Smooth muscle cell of the brain vasculature (primary cell): ENCODE results near the gene SLC25A10.

ENCODE experiments used
- DNase-seq: peaks from one replicate; pipeline ENCODE4 v3.0.0-alpha.2; 2012; ENCODE audit warnings: low read depth, low spot score

The SLC25A10 gene

DNA sequence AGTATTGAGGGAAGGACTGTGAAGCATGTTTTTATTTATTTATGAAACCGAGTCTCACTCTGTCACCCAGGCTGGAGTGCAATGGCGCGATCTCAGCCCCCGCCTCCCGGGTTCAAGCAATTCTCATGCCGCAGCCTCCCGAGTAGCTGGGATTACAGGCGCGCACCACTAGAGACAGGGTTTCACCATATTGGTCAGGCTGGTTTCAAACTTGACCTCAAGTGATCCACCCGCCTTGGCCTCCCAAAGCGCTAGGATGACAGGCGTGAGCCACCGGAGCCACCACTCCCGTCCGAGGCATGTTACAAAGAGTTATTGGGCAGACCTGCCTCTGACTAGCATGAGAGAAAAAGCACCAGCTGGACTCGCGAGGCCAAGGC is 5.9 kb upstream of the SLC25A10 start:
- DNase-seq, result no peak

DNA sequence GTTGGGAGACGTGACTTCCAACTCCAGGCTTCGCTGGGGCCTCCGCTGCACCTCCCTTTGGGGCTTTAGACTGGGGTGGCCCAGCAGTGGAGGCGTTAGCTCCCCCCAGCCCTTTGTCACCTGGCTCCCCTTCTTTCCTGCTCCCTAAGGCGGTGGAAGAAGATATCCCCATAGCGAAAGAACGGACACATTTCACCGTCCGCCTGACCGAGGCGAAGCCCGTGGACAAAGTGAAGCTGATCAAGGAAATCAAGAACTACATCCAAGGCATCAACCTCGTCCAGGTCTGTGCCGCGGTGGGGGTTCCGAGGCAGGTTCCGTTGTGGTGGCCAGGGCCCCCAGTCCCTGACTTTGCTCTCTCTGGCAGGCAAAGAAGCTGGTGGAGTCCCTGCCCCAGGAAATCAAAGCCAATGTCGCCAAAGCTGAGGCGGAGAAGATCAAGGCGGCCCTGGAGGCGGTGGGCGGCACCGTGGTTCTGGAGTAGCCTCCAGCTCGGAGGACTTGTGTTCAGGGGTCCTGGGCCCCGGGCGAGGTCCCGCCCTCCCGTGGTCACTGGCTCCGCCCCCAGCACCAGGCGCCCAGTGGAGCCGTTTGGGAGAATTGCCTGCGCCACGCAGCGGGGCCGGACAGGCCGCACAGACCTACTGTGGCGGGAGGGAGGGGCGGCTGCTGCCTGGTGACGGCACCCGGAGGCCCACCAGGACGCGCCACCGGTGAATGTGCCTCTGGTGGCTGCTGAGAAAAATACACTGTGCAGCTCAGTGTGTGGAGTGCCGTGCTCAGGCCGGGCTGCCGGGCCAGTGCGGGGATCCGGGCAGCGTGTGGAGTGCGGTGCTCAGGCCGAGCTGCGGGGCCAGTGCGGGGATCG is 5.1 kb upstream of the SLC25A10 start:
- DNase-seq, result no peak

DNA sequence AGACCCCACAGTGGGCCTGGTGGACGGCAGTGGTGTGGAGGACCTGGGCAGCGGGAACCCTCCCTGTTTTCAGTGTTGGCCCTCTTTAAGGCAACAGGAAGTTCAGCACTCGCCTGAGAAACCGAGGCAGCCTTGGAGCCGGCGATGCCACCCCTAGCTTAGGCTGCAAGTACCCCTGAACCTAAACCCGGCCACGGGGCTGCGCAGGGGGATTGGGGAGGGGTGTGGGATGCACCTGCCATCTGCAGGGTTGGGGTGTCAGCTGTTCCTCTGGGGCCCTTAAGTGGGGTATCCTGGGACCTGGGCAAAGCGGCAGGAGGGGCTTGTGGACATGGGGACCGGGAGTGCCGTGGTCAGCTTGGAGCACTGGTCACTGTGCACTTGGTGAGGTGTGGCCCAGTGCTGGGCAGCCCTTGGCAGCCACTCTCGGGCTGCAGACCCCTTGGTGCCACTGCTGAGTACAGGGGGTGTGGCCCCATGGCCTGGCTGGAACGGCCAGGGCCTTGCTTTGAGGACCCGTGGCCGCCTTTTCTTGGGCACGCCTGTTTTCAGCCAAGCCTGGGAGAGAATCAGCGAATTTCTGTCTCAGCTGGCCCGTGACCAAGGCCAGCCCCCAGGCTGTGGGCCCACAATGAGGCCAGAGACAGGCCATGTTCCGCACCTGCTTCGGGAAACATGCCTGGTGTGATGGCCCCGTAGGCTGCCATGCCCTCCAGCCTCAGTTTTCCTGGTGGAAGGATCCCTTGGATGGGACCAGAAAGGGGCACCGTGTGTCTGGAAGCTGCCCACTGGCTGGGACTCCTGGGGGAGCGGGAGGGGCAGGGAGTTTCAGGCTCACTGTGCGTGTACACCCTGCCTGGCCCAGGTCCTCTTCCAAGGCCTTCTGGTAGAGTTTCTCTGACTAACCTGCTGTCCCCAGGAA is 4.1 kb upstream of the SLC25A10 start:
- DNase-seq, result no peak

DNA sequence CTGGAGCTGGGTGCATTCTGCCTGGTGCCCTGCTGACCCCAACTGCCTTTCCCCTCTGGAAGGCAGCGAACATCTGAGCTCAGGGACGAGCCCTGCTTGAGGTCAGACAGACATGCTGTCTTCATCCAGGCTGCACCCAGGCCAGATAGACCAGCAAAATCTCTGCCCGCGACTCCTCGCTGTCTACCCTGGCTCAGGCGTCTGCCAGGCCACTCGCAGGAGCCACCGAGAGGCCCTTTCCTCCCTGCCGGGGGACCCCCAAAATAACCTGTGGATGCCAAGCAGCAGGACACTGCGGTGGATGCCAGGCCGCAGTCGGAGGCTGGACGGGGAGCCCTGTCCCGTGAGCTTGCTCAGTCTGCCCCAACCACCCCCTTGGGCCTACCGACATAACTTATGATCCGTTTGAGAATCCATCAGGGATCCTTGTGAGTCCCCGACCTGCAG is 3.3 kb upstream of the SLC25A10 start:
- DNase-seq, result no peak

DNA sequence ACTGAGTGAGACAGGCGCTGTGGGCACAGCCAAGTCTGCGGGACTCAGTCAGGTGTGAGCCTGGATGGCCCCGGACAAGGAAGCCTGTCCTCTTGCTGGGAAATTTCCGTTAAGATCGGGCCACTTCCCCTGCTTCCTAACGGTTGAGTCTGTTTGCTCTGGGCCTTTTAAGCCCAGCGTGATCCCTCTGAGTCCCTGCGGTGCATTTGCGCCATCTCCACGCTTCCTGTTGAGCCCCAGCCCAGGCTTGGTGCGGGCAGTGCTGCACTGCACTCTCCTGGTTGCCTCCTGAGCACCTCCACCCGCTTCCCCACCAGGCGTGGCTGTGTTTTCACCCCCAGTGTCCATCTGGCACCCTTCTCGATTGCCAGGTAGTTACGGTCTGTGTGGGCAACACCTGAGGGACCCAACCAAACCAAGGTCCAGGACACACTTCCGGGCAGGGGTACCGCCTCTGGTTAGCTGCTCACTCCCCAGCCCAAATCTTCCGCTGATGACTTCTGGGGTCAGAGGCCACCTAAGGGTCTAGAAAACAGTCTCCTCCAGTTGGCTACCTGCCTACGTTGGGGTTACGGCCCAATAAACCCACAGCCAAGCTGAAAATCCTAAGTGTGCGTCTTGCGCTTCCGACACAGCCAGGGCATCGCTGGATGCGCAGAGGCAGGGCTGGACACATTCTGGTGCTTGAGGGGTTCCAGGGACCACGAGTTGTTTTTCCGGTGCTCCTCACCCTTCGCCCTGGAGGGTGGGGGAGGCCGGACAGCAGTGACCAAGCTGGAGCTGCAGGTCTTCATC is 1.4 kb upstream of the SLC25A10 start:
- no peak for DNase-seq

DNA sequence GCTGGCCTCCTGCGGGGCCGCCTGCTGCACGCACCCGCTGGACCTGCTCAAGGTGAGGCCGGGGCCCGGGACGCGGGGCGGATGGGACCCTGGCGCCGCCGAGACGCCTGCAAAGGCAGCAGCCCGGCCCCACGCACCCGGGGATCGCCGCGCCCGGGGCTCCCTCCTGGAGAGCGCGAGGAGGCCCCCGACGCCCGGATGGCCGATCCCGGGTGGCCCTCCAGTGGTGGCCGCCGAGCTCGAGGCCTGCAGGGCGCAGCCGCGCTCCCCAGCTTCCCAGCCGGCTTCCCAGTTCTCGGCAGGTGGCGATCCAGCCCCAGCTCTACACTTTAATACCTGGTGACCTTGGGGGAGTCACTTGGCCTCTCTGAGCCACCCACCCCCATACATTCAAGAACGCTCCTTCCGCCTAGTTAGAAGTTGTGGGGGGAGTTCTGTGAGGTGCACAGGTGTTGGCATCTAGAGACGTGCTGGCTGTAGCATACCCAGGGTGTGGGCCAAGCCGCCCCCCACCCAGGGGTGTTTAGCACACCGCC is 452 bp downstream of the SLC25A10 start:
- no peak for DNase-seq

DNA sequence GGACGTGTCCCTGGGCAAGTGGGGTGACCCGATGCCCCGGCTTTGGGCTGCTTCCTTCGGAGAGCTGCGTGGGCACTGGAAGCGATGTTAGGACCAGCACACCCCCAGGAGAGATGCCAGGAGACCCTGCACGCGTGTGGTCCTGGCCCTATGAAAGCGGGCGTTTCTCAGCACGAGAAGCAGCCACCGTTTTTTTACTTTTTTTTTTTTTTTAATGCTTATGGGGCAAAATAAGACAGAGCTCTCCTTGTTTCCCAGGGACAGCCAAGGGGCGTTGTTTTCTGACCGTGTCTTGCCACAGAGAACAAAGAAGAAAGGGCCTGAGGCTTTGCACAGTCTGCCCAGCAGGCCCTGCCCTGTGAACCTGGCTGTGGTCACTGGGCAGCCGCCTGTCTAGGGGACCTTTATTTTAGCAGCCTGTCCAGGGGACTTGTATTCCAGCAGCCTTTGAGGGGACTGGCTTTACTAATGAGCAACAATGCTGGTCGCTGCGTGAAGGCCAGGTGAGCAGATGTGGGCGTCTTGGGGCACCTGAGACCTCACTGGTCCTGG is 996 bp downstream of the SLC25A10 start:
- DNase-seq, result no peak

DNA sequence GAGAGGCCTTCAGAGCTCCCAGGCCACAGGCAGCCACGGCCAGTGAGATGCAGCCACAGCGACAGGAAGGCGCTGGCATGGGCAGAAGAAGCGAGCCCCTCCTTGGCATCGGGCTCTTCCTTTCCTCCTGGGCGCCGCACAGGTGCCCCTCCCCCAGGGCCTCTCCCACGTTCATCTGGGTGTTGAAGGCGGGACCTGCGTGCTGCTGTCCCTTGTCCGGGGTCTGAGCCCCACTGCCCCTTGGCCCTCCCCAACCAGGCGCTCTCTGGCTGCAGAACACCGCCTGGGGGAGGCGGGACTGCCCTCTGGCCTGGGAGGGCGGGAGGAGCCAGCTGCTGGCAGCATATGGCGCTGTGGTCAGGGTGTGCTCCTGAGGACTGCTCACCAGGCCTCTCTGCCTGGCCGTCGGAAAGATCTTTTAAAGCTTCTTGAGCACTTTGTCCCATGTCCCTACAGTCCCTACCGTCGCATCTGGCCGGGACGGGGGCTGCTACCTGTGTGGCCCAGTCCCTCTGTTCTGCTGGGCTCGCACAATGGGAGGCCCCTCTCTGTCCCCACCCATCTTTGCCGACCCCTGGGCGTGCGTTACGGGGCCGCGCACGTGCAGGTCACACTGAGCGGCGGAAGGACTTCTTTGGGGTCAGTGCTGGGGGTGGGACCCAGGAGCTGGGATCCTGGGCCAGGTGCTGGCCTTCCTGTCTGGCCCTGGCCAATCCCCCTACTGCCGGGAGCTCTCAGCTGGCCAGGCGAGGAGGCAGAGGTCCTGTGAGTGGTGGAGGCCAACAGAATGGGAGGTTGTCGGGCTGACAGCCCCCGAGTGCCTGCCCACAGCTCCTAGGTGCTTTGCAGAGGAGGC is 1.7 kb downstream of the SLC25A10 start:
- no peak for DNase-seq

DNA sequence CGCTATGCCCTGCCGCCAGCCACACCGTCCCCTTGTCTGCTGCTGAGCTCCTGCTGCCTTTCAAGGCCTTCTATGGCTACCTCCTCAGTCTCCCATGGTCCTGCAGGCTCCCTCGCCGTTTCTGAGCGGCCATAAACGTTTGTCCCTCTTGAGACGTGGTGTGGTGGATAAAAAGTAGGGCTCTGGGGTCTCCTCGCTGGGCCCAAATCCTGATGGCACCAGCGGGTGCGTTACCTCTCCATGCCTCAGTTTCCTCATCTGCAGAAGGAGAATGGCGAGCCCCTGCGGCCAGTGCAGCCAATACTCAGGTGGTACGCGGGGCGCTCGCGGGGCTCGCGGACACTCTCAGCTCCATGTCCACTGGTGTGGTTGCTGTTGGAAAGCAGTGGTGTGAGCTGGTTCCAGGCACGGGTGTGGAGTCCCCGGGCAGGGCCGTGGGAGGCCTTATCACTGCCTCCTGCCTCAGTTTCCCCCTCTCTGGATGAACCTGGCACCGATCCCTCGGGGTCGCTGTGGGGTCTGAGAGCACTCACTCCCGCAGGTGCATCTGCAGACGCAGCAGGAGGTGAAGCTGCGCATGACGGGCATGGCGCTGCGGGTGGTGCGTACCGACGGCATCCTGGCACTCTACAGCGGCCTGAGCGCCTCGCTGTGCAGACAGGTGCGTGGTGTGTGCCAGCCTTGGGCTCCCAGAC is 2.5 kb downstream of the SLC25A10 start:
- no peak for DNase-seq

DNA sequence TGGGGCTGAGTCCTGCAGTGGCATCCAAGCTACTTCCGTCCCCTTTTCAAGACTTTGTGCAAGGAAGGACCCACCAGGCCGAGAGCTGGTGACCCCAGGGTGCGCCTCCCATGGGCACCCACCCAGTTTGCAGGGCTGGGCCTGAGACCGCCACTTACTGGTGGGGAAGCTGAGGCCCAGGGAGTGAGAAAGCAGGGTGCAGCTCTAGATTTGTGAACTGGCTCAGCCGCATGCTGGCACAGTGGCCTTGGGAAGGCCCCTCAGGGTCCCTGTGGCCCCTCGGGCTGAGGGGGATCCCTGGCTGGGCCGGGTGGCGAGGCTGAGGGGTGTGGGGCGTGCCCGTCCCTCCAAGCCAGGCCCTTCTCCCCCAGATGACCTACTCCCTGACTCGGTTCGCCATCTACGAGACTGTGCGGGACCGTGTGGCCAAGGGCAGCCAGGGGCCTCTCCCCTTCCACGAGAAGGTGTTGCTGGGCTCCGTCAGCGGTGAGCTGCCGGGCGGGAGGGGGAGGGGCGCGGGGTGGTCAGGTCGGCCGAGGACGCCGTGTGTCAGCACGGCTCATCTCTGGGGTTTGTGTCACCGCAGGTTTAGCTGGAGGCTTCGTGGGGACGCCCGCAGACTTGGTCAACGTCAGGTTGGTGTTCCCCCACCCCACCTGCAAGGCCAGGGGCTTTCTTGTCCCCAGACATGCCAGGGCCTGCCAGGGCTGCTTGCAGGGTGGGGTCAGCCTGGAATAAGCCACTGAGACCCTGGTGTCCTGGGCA is 3.2 kb downstream of the SLC25A10 start:
- DNase-seq, result no peak

DNA sequence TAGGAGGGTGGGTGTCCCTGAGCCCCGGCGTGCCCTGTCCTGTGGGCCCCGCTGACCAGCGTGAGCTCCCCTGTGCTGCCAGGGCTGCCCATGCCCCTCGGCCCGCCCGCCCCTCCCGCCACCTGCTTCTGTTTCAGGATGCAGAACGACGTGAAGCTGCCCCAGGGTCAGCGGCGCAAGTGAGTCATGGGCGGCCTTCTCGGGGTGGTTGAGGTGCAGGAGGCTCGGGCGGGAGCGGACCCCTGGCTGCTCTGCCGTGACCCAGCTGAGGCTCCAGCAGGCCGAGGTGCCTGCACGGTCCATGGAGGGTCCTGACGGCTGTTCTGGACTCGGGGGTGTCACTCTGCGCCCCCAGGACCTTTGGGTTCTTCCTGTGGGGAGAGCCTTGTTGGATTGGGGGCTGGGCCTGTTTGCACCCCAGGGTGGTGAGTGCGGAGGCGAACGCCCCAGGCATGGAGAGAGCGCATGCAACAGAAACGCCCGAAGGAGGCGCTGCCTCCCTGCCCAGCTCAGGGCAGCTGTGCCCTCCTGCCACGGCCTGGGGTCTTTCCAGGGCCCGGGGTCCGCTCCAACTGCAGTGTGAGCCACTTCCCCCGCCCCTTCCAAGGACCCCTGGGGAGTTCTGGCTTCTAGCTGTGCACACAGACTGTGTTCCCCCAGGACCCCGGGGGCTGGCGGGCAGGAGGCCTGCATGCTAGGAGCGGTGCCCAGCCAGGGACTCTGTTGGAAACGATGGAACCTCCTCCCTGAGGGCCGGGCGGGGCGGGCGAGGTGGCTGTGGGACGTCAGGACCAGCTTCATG is 4.0 kb downstream of the SLC25A10 start:
- no peak for DNase-seq

DNA sequence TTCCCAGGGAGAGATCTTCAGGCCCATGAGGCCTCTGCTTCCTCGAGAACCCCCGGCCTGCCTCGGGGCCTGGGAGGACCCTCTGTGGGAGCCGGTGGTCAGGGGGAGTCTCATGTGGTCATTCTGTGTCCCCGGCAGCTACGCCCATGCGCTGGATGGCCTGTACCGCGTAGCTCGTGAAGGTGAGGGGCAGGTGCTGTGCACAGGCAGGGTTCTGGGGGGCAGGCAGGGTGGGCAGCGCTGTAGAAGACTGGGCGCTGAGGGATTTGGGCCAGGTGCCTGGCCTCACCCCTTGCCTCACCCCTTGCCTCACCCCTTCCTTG is 4.6 kb downstream of the SLC25A10 start:
- DNase-seq, result no peak

DNA sequence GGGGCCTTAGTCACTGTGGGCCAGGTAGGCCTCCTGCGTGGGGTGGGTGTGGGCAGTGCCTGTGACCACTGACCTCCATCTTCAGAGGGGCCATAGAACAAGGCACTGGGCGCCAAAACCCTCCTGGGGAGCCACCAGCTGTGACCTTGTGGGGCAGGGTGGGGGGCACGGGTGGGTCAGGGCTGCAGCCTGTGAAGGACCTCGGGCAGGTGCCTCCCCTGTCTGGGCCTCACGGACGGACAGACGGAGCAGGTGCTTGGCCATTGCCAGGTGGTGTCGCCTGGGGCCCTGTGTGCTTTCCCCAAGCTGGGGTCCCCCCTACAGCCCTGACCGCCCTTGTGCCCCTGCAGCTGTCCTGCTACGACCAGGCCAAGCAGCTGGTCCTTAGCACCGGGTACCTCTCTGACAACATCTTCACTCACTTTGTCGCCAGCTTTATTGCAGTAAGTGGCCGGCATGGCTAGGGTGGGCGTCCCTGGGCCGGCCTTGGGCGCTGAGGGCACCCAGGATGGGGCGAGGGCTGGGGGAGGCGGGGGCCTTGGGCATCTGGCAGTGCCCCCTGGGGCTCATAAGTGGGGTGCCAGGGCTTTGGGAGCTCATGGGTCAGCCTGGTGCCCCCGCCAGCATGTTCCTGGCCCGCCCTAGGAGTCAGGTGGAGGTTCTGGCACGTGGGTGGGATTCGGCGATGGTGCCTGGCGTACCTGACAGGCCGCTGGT is 5.1 kb downstream of the SLC25A10 start:
- DNase-seq, result no peak

DNA sequence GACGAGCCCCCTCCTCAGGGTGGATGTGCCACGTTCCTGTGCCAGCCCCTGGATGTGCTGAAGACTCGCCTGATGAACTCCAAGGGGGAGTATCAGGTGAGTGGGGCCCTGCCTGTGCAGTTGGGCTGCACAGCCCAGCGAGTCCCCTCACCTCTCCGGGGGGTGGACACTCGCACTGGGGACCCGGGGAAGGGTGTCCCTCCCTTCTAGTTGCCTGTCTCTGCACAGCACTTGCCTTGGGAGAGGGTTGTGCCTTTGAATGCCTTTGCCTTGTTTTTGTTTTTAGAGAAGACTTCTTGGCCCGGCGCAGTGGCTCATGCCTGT is 5.6 kb downstream of the SLC25A10 start:
- DNase-seq, result no peak

DNA sequence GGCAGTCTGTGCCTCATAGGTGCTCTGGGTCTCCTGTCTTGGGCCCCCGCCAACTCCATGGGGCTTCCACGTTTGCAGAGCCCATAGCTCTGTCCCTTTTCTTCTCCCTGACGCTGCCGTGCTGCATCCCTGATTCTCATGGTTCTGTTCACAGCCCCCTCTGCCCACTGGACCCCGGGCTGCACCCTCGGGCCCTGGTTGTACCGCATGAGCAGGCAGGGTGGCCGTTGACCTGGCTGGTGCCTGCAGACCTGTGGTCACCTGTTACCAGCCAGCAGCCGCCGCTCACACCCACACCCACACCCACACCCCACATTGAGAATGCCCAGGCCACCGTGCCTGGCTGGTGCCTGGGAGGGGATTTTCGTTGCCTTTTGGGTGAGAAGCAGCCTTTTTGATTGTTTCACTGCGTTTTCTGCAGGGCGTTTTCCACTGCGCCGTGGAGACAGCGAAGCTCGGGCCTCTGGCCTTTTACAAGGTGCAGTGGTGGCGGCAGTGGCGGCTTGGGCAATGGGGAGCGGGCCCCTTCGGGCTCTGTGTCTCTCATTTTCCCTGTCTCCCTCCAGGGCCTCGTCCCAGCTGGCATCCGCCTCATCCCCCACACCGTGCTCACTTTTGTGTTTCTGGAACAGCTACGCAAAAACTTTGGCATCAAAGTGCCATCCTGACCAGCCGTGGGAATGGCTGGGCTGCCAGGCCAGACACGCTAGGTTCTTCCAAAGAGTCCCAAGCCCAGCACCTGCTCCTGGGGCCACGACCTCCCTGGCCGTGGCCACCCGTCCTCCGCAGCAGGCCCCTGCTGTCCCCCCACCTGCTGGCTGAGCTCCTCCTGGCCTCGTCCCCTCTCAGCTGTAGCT is 7.6 kb downstream of the SLC25A10 start:
- DNase-seq, result no peak

DNA sequence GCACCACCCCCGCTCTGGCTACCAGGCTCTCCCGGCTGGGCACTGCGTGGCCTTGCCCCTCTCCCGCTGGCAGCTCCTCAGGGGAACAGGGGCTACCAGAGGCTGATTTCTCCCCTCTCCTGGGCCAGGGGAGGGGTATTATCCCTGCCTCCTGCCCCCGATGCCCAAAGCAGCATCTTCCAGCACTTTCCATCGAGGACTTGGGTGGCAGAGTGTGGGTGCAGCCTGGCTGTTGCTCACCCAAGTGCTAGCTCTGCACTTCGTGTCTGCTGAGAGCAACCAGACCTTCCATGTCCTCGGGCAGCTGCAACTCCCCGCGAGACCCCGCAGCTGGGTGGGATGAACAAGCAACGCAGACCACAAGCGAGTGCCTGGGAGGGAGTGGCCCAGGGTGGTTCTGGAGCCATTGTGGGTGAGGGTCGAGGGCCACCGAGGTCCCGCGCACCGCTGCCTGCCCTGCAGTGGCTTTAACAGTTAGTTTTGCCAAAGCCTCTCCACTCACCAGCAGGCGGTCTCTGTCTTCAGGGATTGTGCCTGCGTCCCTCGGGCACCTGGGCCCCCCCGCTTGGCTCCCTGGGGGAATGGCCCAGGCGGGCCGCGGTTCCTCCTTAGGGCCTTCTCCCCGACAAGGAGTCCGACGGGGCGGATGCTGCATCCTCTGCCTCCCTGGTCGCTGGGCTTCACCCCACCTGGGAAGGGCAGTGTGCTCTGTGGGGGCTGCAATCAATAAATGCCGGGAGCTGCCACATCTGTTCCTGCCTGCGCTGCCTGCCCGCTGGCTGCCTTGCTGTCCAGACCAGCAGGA is 8.4 kb downstream of the SLC25A10 start:
- no peak for DNase-seq
